CD4-positive, CD25-positive, alpha-beta regulatory T cell (primary cell): ENCODE measurements around the gene GRK6. TPM values are rescaled to one million over a fixed set of nuclear protein-coding genes. Genes with fewer than 3 reads are reported as not detected.

Experiments used
- ATAC-seq, 2 donors: fragments of 150-1000 bp; cut with Tn5 transposase; one replicate each; pipeline ENCODE4 v1.10.0; 2021; ENCODE audit warnings: low read depth in 2 of 2, moderate number of reproducible peaks in 2 of 2, moderate library complexity in 1 of 2
- DNase-seq, 3 donors: peaks; one replicate each; pipeline versions ENCODE4 v3.0.0 to v3.0.0-alpha.2; 2012 to 2022; ENCODE audit warnings: mixed read lengths in 1 of 3
- H3K27ac ChIP-seq: one replicate; pipeline ENCODE4 v1.7.0; 2013; ENCODE audit warnings: mild to moderate bottlenecking, low read length; ENCODE audit not compliant: insufficient read depth, poor library complexity, severe bottlenecking
- H3K27me3 ChIP-seq: one replicate; pipeline ENCODE4 v1.7.0; 2013; ENCODE audit warnings: low read length; ENCODE audit not compliant: control insufficient read depth, insufficient read depth
- H3K36me3 ChIP-seq: one replicate; pipeline ENCODE4 v1.7.0; 2013; ENCODE audit warnings: mild to moderate bottlenecking, low read length, moderate library complexity; ENCODE audit not compliant: control insufficient read depth, insufficient read depth
- H3K4me1 ChIP-seq: 2 replicates; pipeline ENCODE4 v1.7.0; 2013; ENCODE audit warnings: mild to moderate bottlenecking, low read length; ENCODE audit not compliant: insufficient read depth, control insufficient read depth, poor library complexity, severe bottlenecking
- H3K4me3 ChIP-seq: one replicate; pipeline ENCODE4 v1.7.0; 2013; ENCODE audit warnings: low read depth, mild to moderate bottlenecking, low read length, moderate library complexity
- H3K9me3 ChIP-seq, 2 experiments: 1 replicate in 1 of 2; 2 replicates in 1 of 2; pipeline ENCODE4 v1.7.0; 2013; ENCODE audit warnings: low read length in 2 of 2, mild to moderate bottlenecking in 1 of 2, moderate library complexity in 1 of 2; ENCODE audit not compliant: control insufficient read depth in 2 of 2
- H3K27ac Mint-ChIP-seq, 3 donors: one replicate each; pipeline ENCODE4 v1.8.0; 2020 to 2022; ENCODE audit warnings: mild to moderate bottlenecking in 3 of 3, mixed read lengths in 3 of 3, moderate library complexity in 2 of 3
- H3K27me3 Mint-ChIP-seq: one replicate; pipeline ENCODE4 v1.8.0; 2022; ENCODE audit warnings: mild to moderate bottlenecking, mixed read lengths
- H3K36me3 Mint-ChIP-seq: one replicate; pipeline ENCODE4 v1.8.0; 2020; ENCODE audit warnings: mixed read lengths
- H3K4me1 Mint-ChIP-seq, 4 donors: one replicate each; pipeline ENCODE4 v1.8.0; 2020 to 2022; ENCODE audit warnings: mixed read lengths in 4 of 4, mild to moderate bottlenecking in 1 of 4
- H3K4me3 Mint-ChIP-seq, 4 donors: one replicate each; pipeline ENCODE4 v1.8.0; 2020 to 2022; ENCODE audit warnings: mild to moderate bottlenecking in 4 of 4, mixed read lengths in 4 of 4, moderate library complexity in 3 of 4
- H3K9me3 Mint-ChIP-seq, 7 donors: one replicate each; pipeline ENCODE4 v1.8.0; 2020 to 2022; ENCODE audit warnings: mixed read lengths in 7 of 7, mild to moderate bottlenecking in 3 of 7, moderate library complexity in 2 of 7
- polyA plus RNA-seq, 4 donors: library from polyadenylated mRNA; unstranded; fragments of 300-500 nt; fragmentation: Illumina TruSeq; gene quantifications; one replicate each; pipeline ENCODE4 v1.2.3, GENCODE V29; 2021
- total RNA-seq: library from RNA; stranded (reverse); gene quantifications from one replicate; pipeline ENCODE4 v1.2.3, GENCODE V29; 2022

The GRK6 gene
- total and polyA plus RNA-seq, 5 donors from 2014 or later: 79.2 to 228 (median 112) TPM

GRCh38 chr5:177425196-177425800 is 1.2 kb upstream of the GRK6 start:
- H3K4me1 Mint-ChIP-seq: peaks cover 7 to 57% (median 34%) of the 10 kb centered on the region in 4 donors
- peak overlapping the region; percentile 89 to 99 (median 98) for H3K4me3 Mint-ChIP-seq
- H3K4me3 ChIP-seq: peak overlapping the region; percentile 69
- H3K27ac ChIP-seq: peak overlapping the region; percentile 90
- no peaks in the 10 kb centered on the region for H3K9me3 ChIP-seq
- no peak for DNase-seq
- H3K27me3 ChIP-seq: no peaks in the 10 kb centered on the region
- ATAC-seq: peak in 1 of 2 donors; percentile 3
- H3K36me3 Mint-ChIP-seq: peaks cover under 1% of the 10 kb centered on the region
- peak overlapping the region; percentile 99 for H3K27ac Mint-ChIP-seq
- H3K4me1 ChIP-seq: peaks cover 50% of the 10 kb centered on the region
- H3K27me3 Mint-ChIP-seq: peaks cover 5% of the 10 kb centered on the region
- no peaks in the 10 kb centered on the region for H3K9me3 Mint-ChIP-seq
- H3K36me3 ChIP-seq: peaks cover 8% of the 10 kb centered on the region

GRCh38 chr5:177425801-177426565 is 493 bp upstream of the GRK6 start:
- Histone ChIP-seq H3K4me1 (peaks cover 57% of the 10 kb centered on the region), H3K27ac (peak overlapping the region; percentile 90), H3K27me3 (no peaks in the 10 kb centered on the region), H3K36me3 (peaks cover 9% of the 10 kb centered on the region), H3K9me3 (no peaks in the 10 kb centered on the region), H3K4me3 (peak overlapping the region; percentile 69)
- Mint-ChIP-seq H3K4me3 (peak overlapping the region; percentile 89 to 99 (median 98)), H3K4me1 (peaks cover 7 to 63% (median 38%) of the 10 kb centered on the region in 4 donors), H3K36me3 (peaks cover 5% of the 10 kb centered on the region), H3K27me3 (peaks cover 5% of the 10 kb centered on the region), H3K27ac (peak overlapping the region; percentile 99), H3K9me3 (no peaks in the 10 kb centered on the region)
- peak; percentile 100 for DNase-seq
- peak; percentile 83 to 84 for ATAC-seq

DNA sequence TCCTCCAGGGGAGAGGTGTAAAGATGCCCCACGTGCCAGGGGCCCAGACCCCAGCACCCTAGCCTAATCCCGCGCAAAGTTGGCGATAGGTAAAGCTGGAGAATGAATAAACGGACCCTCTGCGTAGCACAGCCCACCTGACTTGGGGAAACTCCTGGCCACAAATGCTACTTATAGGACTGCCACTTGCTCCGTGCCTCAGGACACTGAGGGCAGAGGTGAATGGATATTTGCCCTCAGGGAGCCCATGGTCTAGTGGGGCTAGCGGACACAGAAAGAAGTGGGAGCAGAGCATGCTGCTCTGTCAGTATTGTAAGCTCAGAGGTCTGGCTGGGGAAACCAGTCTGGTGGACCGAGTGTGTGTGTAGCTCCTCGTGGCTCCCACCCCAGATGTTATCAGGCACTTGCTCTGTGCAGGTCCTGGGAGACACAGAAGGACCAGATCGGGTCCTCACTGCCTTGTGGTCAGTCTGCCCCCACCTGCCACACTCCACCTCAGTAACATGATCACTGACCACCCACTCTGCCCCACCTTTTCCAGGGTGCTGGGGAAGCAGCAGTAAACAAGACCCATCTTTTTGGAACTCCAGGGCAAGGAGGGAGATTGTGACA is 841 bp downstream of the GRK6 start:
- Mint-ChIP-seq H3K9me3 (no peaks in the 10 kb centered on the region), H3K4me3 (peak overlapping the region; percentile 91 to 97 (median 94)), H3K27ac (peak overlapping the region; percentile 85 to 94 (median 89)), H3K27me3 (peaks cover 5% of the 10 kb centered on the region), H3K4me1 (peaks cover 7 to 75% (median 44%) of the 10 kb centered on the region in 4 donors), H3K36me3 (peaks cover 7% of the 10 kb centered on the region)
- H3K9me3 ChIP-seq: no peaks in the 10 kb centered on the region
- peak overlapping the region; percentile 94 for H3K27ac ChIP-seq
- H3K4me1 ChIP-seq: peaks cover 70% of the 10 kb centered on the region
- peak overlapping the region; percentile 81 for H3K4me3 ChIP-seq
- no peaks in the 10 kb centered on the region for H3K27me3 ChIP-seq
- H3K36me3 ChIP-seq: peaks cover 14% of the 10 kb centered on the region
- DNase-seq: no peak
- ATAC-seq: no peak

GRCh38 chr5:177427919-177428573 is 1.6 kb downstream of the GRK6 start:
- Histone ChIP-seq H3K4me3 (peak overlapping the region; percentile 81), H3K36me3 (peaks cover 20% of the 10 kb centered on the region), H3K27me3 (no peaks in the 10 kb centered on the region), H3K9me3 (no peaks in the 10 kb centered on the region), H3K27ac (peak overlapping the region; percentile 94), H3K4me1 (peaks cover 78% of the 10 kb centered on the region)
- ATAC-seq (no peak), DNase-seq (peak in 1 of 3 donors; percentile 53)
- Mint-ChIP-seq H3K4me3 (peak overlapping the region; percentile 91 to 97 (median 94)), H3K36me3 (peaks cover 7% of the 10 kb centered on the region), H3K4me1 (peaks cover 7 to 81% (median 44%) of the 10 kb centered on the region in 4 donors), H3K27me3 (peaks cover 5% of the 10 kb centered on the region), H3K9me3 (no peaks in the 10 kb centered on the region), H3K27ac (peak overlapping the region; percentile 85 to 94 (median 89))

DNA sequence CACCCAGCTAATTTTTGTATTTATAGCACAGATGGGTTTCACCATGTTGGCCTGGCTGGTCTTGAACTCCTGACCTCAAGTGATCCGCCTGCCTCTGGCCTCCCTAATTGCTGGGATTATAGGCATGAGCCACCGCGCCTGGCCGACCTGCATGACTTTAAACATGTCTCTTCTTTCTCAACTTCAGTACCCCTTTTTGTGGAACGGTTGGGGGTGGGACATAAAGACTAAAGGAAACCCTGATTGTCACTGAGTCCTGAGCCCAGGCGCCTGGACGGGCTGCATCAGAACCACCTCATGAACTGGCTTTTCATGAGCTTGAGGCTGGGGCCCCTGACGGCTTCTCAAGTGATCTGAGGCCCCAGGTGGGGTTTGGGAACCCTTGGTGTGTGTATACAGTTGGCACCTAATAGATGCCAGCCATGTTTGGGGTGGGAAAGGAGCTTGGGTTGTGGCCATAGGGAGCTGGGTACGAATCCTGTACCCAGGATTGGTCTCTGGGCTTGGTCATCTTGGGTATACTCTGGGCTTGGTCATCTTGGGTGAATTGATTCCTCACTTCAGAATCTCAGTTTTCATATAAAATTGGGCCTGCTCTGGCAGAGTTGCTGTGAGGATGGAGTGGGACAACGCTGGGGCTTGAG is 2.2 kb downstream of the GRK6 start:
- peak overlapping the region; percentile 91 to 97 (median 94) for H3K4me3 Mint-ChIP-seq
- ATAC-seq: no peak
- peak overlapping the region; percentile 94 for H3K27ac ChIP-seq
- H3K4me3 ChIP-seq: peak overlapping the region; percentile 81
- H3K9me3 ChIP-seq: no peaks in the 10 kb centered on the region
- DNase-seq: no peak
- peaks cover 24% of the 10 kb centered on the region for H3K36me3 ChIP-seq
- H3K27me3 ChIP-seq: no peaks in the 10 kb centered on the region
- H3K27ac Mint-ChIP-seq: peak overlapping the region; percentile 89 to 96 (median 94)
- peaks cover 5% of the 10 kb centered on the region for H3K27me3 Mint-ChIP-seq
- H3K9me3 Mint-ChIP-seq: no peaks in the 10 kb centered on the region
- H3K4me1 ChIP-seq: peaks cover 84% of the 10 kb centered on the region
- peaks cover 7 to 85% (median 44%) of the 10 kb centered on the region in 4 donors for H3K4me1 Mint-ChIP-seq
- peaks cover 7% of the 10 kb centered on the region for H3K36me3 Mint-ChIP-seq

GRCh38 chr5:177429248-177430040 is 3.0 kb downstream of the GRK6 start:
- Histone ChIP-seq H3K9me3 (no peaks in the 10 kb centered on the region), H3K27me3 (no peaks in the 10 kb centered on the region), H3K27ac (peak overlapping the region; percentile 94), H3K4me1 (peaks cover 91% of the 10 kb centered on the region), H3K4me3 (peak overlapping the region; percentile 83), H3K36me3 (peaks cover 32% of the 10 kb centered on the region)
- peaks cover 7 to 85% (median 46%) of the 10 kb centered on the region in 4 donors for H3K4me1 Mint-ChIP-seq
- peaks cover 10% of the 10 kb centered on the region for H3K36me3 Mint-ChIP-seq
- H3K4me3 Mint-ChIP-seq: peak overlapping the region; percentile 91 to 97 (median 94)
- ATAC-seq (peak; percentile 26), DNase-seq (peak; percentile 70 to 95 (median 79))
- peaks cover 5% of the 10 kb centered on the region for H3K27me3 Mint-ChIP-seq
- H3K27ac Mint-ChIP-seq: peak overlapping the region; percentile 89 to 96 (median 94)
- H3K9me3 Mint-ChIP-seq: no peaks in the 10 kb centered on the region
